Measurements from ENCODE around the gene NRARP. TPM values are rescaled to one million over a fixed set of nuclear protein-coding genes. Genes with fewer than 3 reads are reported as not detected.

The NRARP gene
- total RNA-seq, 1 experiment from 2014 or later = 23.8 TPM

DNA sequence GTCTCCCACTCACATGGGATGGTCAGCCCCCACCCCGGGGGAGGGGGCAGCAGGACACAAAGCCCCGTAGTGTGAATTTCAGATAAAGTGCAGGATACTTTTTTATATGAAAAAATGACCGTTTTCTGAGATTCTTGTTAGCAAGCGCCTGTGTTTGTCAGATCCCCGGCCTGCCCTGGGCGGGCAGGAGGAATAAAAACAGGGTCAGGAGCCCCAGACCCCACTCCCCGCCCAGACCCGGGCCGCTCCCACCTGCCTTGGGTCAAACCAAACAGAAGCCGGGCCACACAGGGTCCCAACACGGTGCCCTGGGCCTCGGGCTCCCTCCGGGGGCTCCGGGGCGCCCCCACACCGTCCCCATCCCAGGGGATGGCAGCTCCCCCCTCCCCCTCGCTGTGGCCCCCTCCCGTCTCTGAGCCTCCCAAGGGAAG lies 13.5 kb upstream of the NRARP start:
- Histone ChIP-seq H3T11ph (ENCODE audit: low read length) (no peak overlapping the region), H3K4me2 (ENCODE audit: insufficient read depth, insufficient read length, low read length) (no peak overlapping the region), H2BK120ac (ENCODE audit: low read depth, low read length, poor library complexity, severe bottlenecking) (no peak overlapping the region), H2BK12ac (ENCODE audit: insufficient read length, low read depth, low read length) (no peak overlapping the region), H3K14ac (ENCODE audit: insufficient read depth, low read length) (no peak overlapping the region), H4K91ac (ENCODE audit: insufficient read length, low read depth, low read length) (no peak overlapping the region), H3K79me2 (ENCODE audit: insufficient read depth, low read length) (no peaks in the 10 kb centered on the region), H3K9ac (ENCODE audit: extremely low read depth, insufficient read length, low read length) (no peak overlapping the region), H2BK20ac (ENCODE audit: low read depth, low read length, poor library complexity, severe bottlenecking) (no peak overlapping the region), H3K23ac (ENCODE audit: insufficient read length, low read depth, low read length) (no peak overlapping the region), H2AK5ac (ENCODE audit: insufficient read length, low read length) (no peak overlapping the region), H3K27ac (ENCODE audit: insufficient read length, low read depth, low read length) (no peak overlapping the region), H3K18ac (ENCODE audit: insufficient read length, low read depth, low read length) (no peak overlapping the region), H4K20me1 (ENCODE audit: control insufficient read depth, insufficient read depth, insufficient read length) (no peaks in the 10 kb centered on the region), H3K9me3 (ENCODE audit: control insufficient read depth, low read depth, low read length) (no peaks in the 10 kb centered on the region), H3K4ac (ENCODE audit: low read depth, low read length) (no peak overlapping the region), H2AFZ (ENCODE audit: low read length) (no peak overlapping the region), H2BK15ac (ENCODE audit: low read depth, low read length) (no peak overlapping the region), H3K23me2 (ENCODE audit: insufficient read length, low read depth, low read length, poor library complexity, severe bottlenecking) (no peaks in the 10 kb centered on the region), H4K5ac (ENCODE audit: insufficient read length, low read depth, low read length) (no peak overlapping the region), H4K8ac (replicated peaks; ENCODE audit: insufficient read length, low read depth, low read length) (no peak overlapping the region), H2BK5ac (ENCODE audit: insufficient read length, low read length) (no peak overlapping the region), H3K79me1 (ENCODE audit: insufficient read depth, low read depth, low read length, poor library complexity, severe bottlenecking) (no peaks in the 10 kb centered on the region), H3K4me1 (ENCODE audit: insufficient read depth, low read length) (peaks cover 1% of the 10 kb centered on the region; the same call in 1 of the 2 replicates), H3K56ac (ENCODE audit: insufficient read length, low read depth, low read length) (no peak overlapping the region), H3K27me3 (ENCODE audit: insufficient read depth, low read length) (no peaks in the 10 kb centered on the region)
- DNase-seq = peak; percentile 33
- H3K27me3 Mint-ChIP-seq (ENCODE audit: low read depth) = peaks cover 3% of the 10 kb centered on the region; the same call in 1 of the 2 replicates
- H3K36me3 Mint-ChIP-seq (ENCODE audit: insufficient read depth in 1 of 3, low read depth in 3 of 3) = no peaks in the 10 kb centered on the region
- H3K27ac Mint-ChIP-seq = no peak overlapping the region
- TF ChIP-seq CTCF (conservative IDR thresholded peaks at IDR 0.05) = no peak
- no peaks in the 10 kb centered on the region; a peak in 1 of 5 replicates for H3K9me3 Mint-ChIP-seq
- H3K4me3 Mint-ChIP-seq = no peak overlapping the region
- no CpG with 5 or more reads among the region's 18 CpGs for WGBS (ENCODE audit: extremely low coverage, insufficient read length, low lambda C conversion rate)
- peaks cover 8 to 13% of the 10 kb centered on the region in 2 experiments; a peak in 3 of 4 replicates for H3K4me1 Mint-ChIP-seq
